ENCODE results near the gene WDR26. TPM values are rescaled to one million over a fixed set of nuclear protein-coding genes. Genes with fewer than 3 reads are reported as not detected.
"Not testable (repeated sequence)": the region's sequence is repeated elsewhere in the genome, so short reads cannot be mapped to it uniquely, and the experiment has no call there.

The WDR26 gene
- total RNA-seq, 1 experiment from 2014 or later, result 156 TPM

- no peak for TF ChIP-seq CTCF (IDR thresholded peaks at IDR 0.05; ENCODE audit: unreplicated experiment)
- DNase-seq (ENCODE audit: unreplicated experiment), result no peak
- H3K4me1 Mint-ChIP-seq (ENCODE audit: insufficient read depth, unreplicated experiment), result peaks cover 14% of the 10 kb centered on the region
- H3K36me3 Mint-ChIP-seq (ENCODE audit: insufficient read depth, unreplicated experiment), result no peaks in the 10 kb centered on the region
- ChIA-PET CTCF (interaction anchor here (0.5 to 4.2 kb wide), 7 partner anchors 21 to 646 kb away, joined by 3 to 33 read pairs (median 3); no protein-coding TSS in a partner anchor), POLR2A (interaction anchor here (2.0 to 7.2 kb wide), 3 partner anchors 24 to 171 kb away, joined by 6 to 76 read pairs (median 7); partner anchors contain the start of genes DEGS1 and NVL)
- H3K4me3 Mint-ChIP-seq (ENCODE audit: unreplicated experiment), result no peak overlapping the region
- no peaks in the 10 kb centered on the region for H3K27me3 Mint-ChIP-seq (ENCODE audit: insufficient read depth, unreplicated experiment)
- BruUV-seq (replicated peaks), result no TSS peak
- H3K9me3 Mint-ChIP-seq (ENCODE audit: unreplicated experiment), result no peaks in the 10 kb centered on the region
- no peak overlapping the region for H3K27ac Mint-ChIP-seq (ENCODE audit: low read depth, unreplicated experiment)
- intact Hi-C loops (cut with micrococcal nuclease), result no loop called here
Measured at GRCh38 chr1:224353975-224354925, 80.3 kb downstream of the WDR26 start.

- H3K36me3 Mint-ChIP-seq (ENCODE audit: insufficient read depth, unreplicated experiment); DNase-seq (ENCODE audit: unreplicated experiment); H3K27ac Mint-ChIP-seq (ENCODE audit: low read depth, unreplicated experiment); H3K4me3 Mint-ChIP-seq (ENCODE audit: unreplicated experiment); intact Hi-C loops (cut with micrococcal nuclease); H3K4me1 Mint-ChIP-seq (ENCODE audit: insufficient read depth, unreplicated experiment); BruUV-seq (replicated peaks); H3K27me3 Mint-ChIP-seq (ENCODE audit: insufficient read depth, unreplicated experiment); H3K9me3 Mint-ChIP-seq (ENCODE audit: unreplicated experiment): not testable (repeated sequence)
- ChIA-PET POLR2A (interaction anchor here (0.6 to 2.0 kb wide), 3 partner anchors 23 to 170 kb away, joined by 3 to 7 read pairs (median 6); partner anchors contain the start of genes DEGS1, NVL and WDR26), CTCF (interaction anchor here (0.6 to 4.2 kb wide), 8 partner anchors 15 to 1150 kb away, joined by 3 to 33 read pairs (median 4); no protein-coding TSS in a partner anchor)
Measured at GRCh38 chr1:224352436-224353085, 82.0 kb downstream of the WDR26 start.

GRCh38 chr1:224349716-224350115, 84.9 kb downstream of the WDR26 start:
- H3K27me3 Mint-ChIP-seq (ENCODE audit: insufficient read depth, unreplicated experiment); H3K27ac Mint-ChIP-seq (ENCODE audit: low read depth, unreplicated experiment); H3K4me1 Mint-ChIP-seq (ENCODE audit: insufficient read depth, unreplicated experiment); H3K4me3 Mint-ChIP-seq (ENCODE audit: unreplicated experiment); BruUV-seq (replicated peaks); POLR2A ChIA-PET; DNase-seq (ENCODE audit: unreplicated experiment); H3K36me3 Mint-ChIP-seq (ENCODE audit: insufficient read depth, unreplicated experiment); CTCF ChIA-PET; intact Hi-C loops (cut with micrococcal nuclease): not testable (repeated sequence)
- peaks cover 18% of the 10 kb centered on the region for H3K9me3 Mint-ChIP-seq (ENCODE audit: unreplicated experiment)

GRCh38 chr1:224348137-224348536, 86.5 kb downstream of the WDR26 start:
- no peak overlapping the region for H3K4me3 Mint-ChIP-seq (ENCODE audit: unreplicated experiment)
- H3K27me3 Mint-ChIP-seq (ENCODE audit: insufficient read depth, unreplicated experiment), result no peaks in the 10 kb centered on the region
- no peak for TF ChIP-seq CTCF (IDR thresholded peaks at IDR 0.05; ENCODE audit: unreplicated experiment)
- BruUV-seq (replicated peaks), result no TSS peak
- no peak for DNase-seq (ENCODE audit: unreplicated experiment)
- H3K36me3 Mint-ChIP-seq (ENCODE audit: insufficient read depth, unreplicated experiment), result no peaks in the 10 kb centered on the region
- H3K4me1 Mint-ChIP-seq (ENCODE audit: insufficient read depth, unreplicated experiment), result no peaks in the 10 kb centered on the region
- no peak overlapping the region for H3K27ac Mint-ChIP-seq (ENCODE audit: low read depth, unreplicated experiment)
- intact Hi-C loops (cut with micrococcal nuclease), result no loop called here
- H3K9me3 Mint-ChIP-seq (ENCODE audit: unreplicated experiment), result peaks cover 26% of the 10 kb centered on the region
- CTCF ChIA-PET, result no interaction called here
- POLR2A ChIA-PET, result interaction anchor here (0.6 kb wide), 1 partner anchor 9 kb away, joined by 3 read pairs; no protein-coding TSS in a partner anchor

Measured in MCF 10A (cell line).